ENCODE data around the gene GPSM1.

Gene GPSM1

DNA sequence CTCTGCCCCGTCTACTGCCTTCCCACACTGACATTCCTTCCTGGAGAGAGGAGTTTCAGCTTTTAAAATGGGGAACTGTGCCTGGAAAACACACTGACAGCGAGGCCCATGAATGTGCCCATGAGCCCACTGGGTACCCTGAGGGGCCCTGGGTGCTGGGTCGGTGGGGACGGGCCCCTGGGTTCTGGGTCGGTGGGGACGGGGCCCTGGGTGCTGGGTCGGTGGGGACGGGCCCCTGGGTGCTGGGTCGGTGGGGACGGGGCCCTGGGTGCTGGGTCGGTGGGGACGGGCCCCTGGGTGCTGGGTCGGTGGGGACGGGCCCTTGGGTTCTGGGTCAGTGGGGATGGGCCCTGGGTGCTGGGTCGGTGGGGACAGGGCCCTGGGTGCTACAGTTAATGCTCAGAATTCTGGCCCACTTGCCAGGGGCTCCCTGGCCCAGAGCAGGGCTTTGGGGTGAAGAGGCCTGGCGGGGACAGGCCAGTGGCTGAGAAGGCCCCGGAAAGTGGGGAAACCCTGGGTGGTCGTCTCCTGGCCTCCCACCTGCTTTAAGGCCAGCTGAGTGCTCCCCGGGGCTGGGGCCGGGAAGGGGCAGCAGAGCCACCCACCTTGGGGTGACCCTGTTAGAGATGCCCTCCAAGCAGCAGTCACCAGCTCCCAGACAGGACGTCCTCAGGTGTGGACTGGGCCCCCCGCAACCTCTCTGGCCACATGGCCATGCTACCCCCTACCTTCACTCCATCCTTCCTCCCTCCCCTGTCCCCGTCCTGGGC lies 2.5 kb downstream of the GPSM1 start:
- ChIA-PET POLR2A (interaction anchor here (0.6 to 2.2 kb wide), 3 partner anchors 8 to 33 kb away, joined by 3 to 8 read pairs (median 3); no protein-coding TSS in a partner anchor), CTCF (interaction anchor here (1.2 kb wide), 1 partner anchor 8 kb away, joined by 3 read pairs; no protein-coding TSS in a partner anchor)
- TF ChIP-seq FOXA1 (IDR thresholded peaks at IDR 0.05), result no peak
- TF ChIP-seq L3MBTL2 (conservative IDR thresholded peaks at IDR 0.05), result no peak
- no peak for TF ChIP-seq ELF4 (IDR thresholded peaks at IDR 0.05)
- TF ChIP-seq LEF1 (IDR thresholded peaks at IDR 0.05; ENCODE audit: borderline replicate concordance), result no peak
- TF ChIP-seq BHLHE40 (IDR thresholded peaks at IDR 0.05; ENCODE audit: borderline replicate concordance), result no peak
- no peak for TF ChIP-seq ZNF384 (IDR thresholded peaks at IDR 0.05)
- no peak for TF ChIP-seq NFRKB (IDR thresholded peaks at IDR 0.05)
- no peak for TF ChIP-seq ARNT (IDR thresholded peaks at IDR 0.05)
- TF ChIP-seq, protein P1, sequence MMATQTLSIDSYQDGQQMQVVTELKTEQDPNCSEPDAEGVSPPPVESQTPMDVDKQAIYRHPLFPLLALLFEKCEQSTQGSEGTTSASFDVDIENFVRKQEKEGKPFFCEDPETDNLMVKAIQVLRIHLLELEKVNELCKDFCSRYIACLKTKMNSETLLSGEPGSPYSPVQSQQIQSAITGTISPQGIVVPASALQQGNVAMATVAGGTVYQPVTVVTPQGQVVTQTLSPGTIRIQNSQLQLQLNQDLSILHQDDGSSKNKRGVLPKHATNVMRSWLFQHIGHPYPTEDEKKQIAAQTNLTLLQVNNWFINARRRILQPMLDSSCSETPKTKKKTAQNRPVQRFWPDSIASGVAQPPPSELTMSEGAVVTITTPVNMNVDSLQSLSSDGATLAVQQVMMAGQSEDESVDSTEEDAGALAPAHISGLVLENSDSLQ (IDR thresholded peaks at IDR 0.05), result no peak
- TF ChIP-seq CTBP1 (IDR thresholded peaks at IDR 0.05; ENCODE audit: borderline replicate concordance), result no peak
- TF ChIP-seq FOXM1 (IDR thresholded peaks at IDR 0.05; ENCODE audit: borderline replicate concordance), result no peak
- DNase-seq (ENCODE audit: extremely low spot score), result no peak

DNA sequence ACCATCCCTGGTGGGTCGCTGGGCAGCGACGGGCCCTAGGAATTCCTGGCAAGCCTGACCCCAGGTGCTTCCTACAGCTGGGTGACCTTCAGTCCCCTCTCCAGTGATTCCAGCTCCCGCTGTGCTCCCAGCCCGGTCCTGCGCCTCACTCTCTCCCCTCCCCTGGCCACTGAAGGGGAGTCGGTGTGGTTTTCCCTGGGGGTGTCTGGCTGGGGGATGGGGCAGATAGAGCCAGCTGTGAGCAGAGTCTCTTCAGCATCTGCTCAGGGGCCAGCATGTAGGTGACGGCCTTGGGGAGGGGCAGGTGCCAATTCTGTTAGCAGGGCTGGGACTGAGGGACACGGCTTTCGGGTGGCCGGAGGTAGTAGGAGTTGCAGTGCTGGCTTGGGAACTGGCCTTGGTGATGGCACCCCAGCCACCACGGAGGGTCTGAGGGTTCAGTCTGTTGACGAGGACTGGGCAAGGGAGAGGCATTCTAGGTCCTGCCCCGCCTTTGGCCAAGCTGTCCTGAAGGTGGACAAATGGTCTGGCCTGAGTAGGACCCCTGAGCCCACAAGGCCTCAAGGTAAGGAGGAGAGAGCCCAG lies 3.2 kb downstream of the GPSM1 start:
- TF ChIP-seq LEF1 (IDR thresholded peaks at IDR 0.05; ENCODE audit: borderline replicate concordance), result no peak
- TF ChIP-seq BHLHE40 (IDR thresholded peaks at IDR 0.05; ENCODE audit: borderline replicate concordance), result no peak
- no peak for TF ChIP-seq CTBP1 (IDR thresholded peaks at IDR 0.05; ENCODE audit: borderline replicate concordance)
- TF ChIP-seq L3MBTL2 (conservative IDR thresholded peaks at IDR 0.05), result no peak
- TF ChIP-seq SUZ12 (IDR thresholded peaks at IDR 0.05), result no peak
- TF ChIP-seq, protein P1 (IDR thresholded peaks at IDR 0.05), result no peak
- no peak for TF ChIP-seq FOXA1 (IDR thresholded peaks at IDR 0.05)
- no peak for TF ChIP-seq ZNF384 (IDR thresholded peaks at IDR 0.05)
- no peak for TF ChIP-seq ARNT (IDR thresholded peaks at IDR 0.05)
- no peak for TF ChIP-seq FOXK2 (IDR thresholded peaks at IDR 0.05)
- no peak for TF ChIP-seq SP1 (IDR thresholded peaks at IDR 0.05)
- TF ChIP-seq HDGF (IDR thresholded peaks at IDR 0.05; ENCODE audit: borderline replicate concordance), result no peak
- no peak for TF ChIP-seq NFRKB (IDR thresholded peaks at IDR 0.05)
- TF ChIP-seq TARDBP (IDR thresholded peaks at IDR 0.05), result no peak
- ChIA-PET POLR2A (interaction anchor here (0.7 kb wide), 1 partner anchor 8 kb away, joined by 3 read pairs; no protein-coding TSS in a partner anchor), CTCF (no interaction called here)
- DNase-seq (ENCODE audit: extremely low spot score), result no peak

DNA sequence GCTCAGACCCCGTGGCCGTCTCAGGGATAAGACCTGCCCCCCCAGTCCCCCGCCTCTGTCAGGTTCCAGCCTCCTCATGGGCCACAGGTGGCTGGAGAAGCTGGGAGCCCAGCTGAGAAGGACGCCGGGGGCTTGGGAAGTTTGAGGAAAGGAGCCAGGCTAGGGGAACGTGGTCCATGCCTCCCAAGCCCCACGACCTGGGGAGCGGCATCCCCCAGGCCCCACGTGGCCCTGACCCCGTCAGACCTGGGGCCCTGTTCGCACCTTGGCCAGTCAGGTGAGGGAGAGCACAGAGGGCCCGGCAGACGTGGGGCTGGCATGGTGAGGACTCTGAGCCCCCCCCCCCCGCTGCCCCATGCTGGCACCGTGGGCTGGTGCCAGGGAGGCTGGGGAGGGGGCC lies 3.7 kb downstream of the GPSM1 start:
- ChIA-PET POLR2A (no interaction called here), CTCF (no interaction called here)
- DNase-seq (ENCODE audit: extremely low spot score), result no peak
- TF ChIP-seq SP1 (IDR thresholded peaks at IDR 0.05), result no peak

DNA sequence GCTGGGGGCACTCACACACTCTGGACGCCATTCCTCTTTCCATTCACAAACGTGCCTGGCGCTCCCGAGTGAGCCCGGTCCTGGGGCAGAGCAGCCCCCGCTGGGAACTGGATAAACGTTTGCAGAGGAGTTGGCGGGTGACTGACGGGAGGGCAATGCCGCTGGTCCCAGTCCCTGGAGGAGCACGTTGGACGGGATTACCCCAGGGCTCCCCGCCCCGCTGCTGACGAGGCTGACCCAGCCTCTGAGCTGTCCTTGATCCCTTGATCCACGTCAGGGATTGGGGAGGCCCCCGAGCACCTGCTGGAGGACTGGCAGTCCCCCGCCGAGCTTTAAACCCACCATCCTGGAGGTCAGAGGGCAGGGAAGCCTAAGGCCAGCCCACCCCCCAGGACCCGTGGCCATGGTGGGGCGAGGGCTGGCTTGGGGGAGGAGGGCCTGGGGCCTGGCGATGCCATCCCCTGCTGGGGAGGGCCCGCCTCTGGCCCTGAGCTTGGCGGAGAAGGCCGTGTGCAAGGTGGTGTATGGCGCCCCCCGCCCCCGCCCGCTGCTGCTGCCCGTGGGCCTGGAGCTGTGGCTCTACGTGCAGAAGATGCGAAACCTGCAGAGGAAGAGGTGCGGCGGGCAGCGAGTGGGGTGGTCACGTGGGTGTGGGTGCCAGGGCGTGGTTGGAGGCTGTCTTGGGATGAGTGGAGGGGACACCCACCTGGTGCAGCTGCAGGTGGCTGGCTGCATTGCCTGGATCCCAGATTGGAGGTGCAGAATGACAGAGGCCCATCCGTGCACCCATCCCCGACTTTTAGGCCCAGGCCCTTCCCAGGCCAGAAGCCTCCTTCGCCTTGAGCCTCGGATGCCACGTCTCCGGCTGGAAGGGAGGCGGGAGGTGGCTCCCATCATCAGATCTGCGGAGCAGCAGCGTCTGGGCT lies 4.5 kb downstream of the GPSM1 start:
- CTCF ChIA-PET, result no interaction called here
- POLR2A ChIA-PET, result interaction anchor here (0.8 kb wide), 1 partner anchor 31 kb away, joined by 3 read pairs; no protein-coding TSS in a partner anchor
- TF ChIP-seq SP1 (IDR thresholded peaks at IDR 0.05) (no peak), LEF1 (IDR thresholded peaks at IDR 0.05; ENCODE audit: borderline replicate concordance) (no peak), SUZ12 (IDR thresholded peaks at IDR 0.05) (no peak), FOXA1 (IDR thresholded peaks at IDR 0.05) (no peak), ZNF384 (IDR thresholded peaks at IDR 0.05) (no peak), NFRKB (IDR thresholded peaks at IDR 0.05) (no peak), HDGF (IDR thresholded peaks at IDR 0.05; ENCODE audit: borderline replicate concordance) (no peak), BHLHE40 (IDR thresholded peaks at IDR 0.05; ENCODE audit: borderline replicate concordance) (no peak), CTBP1 (IDR thresholded peaks at IDR 0.05; ENCODE audit: borderline replicate concordance) (no peak)
- DNase-seq (ENCODE audit: extremely low spot score), result no peak

DNA sequence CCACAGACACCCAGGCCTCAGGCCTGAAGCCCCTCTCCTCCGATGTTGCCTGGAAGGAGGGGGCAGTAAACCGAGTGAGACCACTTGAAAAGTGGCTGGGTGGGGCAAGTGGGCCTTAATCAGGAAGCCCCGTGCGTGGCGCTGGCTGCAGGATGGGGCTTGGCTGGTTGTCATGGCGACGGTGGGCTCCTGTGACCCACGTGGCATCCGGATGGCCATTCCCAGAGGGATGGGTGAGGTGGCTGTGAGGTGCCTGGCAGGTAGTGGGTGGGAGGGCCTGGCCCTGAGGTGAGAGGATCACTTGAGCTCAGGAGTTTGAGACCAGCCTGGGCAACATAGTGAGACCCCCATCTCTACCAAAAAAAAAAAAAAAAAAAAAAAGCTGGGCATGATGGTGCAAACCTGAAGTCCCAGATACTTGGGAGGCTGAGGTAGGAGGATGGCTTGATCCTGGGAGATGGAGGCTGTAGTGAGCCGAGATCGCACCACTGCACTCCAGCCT lies 5.2 kb downstream of the GPSM1 start:
- ChIA-PET CTCF (interaction anchor here (0.6 kb wide), 1 partner anchor 86 kb away, joined by 3 read pairs; no protein-coding TSS in a partner anchor), POLR2A (interaction anchor here (0.8 to 0.9 kb wide), 2 partner anchors 30 to 31 kb away, joined by 3 read pairs; partner anchors contain the start of gene DNLZ)
- TF ChIP-seq TARDBP (IDR thresholded peaks at IDR 0.05) (no peak), L3MBTL2 (conservative IDR thresholded peaks at IDR 0.05) (no peak), FOXM1 (IDR thresholded peaks at IDR 0.05; ENCODE audit: borderline replicate concordance) (no peak), ELF4 (IDR thresholded peaks at IDR 0.05) (no peak), SP1 (IDR thresholded peaks at IDR 0.05) (no peak), BHLHE40 (IDR thresholded peaks at IDR 0.05; ENCODE audit: borderline replicate concordance) (no peak), CTBP1 (IDR thresholded peaks at IDR 0.05; ENCODE audit: borderline replicate concordance) (no peak), HDGF (IDR thresholded peaks at IDR 0.05; ENCODE audit: borderline replicate concordance) (no peak), ARNT (IDR thresholded peaks at IDR 0.05) (no peak), FOXK2 (IDR thresholded peaks at IDR 0.05) (no peak)
- TF ChIP-seq, protein P1 (IDR thresholded peaks at IDR 0.05), result no peak
- no peak for DNase-seq (ENCODE audit: extremely low spot score)

Measured in HEK293T (cell line).